ENCODE data around the gene RFNG.

DNA sequence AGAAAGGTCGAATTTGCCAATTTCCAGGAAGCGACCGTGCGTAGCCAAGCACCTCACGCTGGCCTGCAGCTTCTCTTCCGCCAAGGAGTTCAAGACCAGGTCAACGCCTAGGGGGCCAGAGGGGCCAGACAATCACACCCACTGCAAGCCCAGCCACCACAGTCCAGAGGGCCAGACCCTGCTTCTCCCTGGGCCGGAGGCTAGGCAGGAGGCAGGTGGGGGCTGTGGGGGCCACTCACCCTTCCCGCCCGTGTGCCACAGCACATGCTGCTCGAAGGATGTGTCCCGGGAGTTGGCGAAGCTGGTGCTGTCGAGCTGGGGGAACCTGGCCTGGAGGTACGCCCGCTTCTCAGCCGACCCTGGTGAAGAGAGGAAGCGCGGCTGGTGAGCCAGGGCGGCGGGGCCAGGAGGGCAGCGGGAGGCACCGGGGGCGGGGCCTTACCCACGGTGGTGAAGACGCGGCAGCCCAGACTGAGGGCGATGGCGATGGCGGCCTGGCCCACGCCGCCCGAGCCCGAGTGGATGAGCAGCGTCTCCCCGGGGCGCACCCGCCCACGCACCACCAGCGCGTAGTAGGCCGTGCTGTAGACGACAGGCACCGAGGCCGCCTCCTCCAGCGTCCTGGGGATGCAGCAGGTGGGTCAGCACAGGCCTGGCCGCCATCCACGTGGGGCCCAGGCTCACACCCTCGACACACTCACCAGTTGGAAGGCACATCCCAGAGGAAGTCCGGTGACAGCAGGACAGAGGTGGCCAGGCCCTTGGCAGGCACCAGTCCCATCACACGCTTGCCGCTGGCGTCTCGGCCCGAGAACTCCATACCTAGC lies 32.1 kb upstream of the RFNG start:
- TF ChIP-seq, protein P1, sequence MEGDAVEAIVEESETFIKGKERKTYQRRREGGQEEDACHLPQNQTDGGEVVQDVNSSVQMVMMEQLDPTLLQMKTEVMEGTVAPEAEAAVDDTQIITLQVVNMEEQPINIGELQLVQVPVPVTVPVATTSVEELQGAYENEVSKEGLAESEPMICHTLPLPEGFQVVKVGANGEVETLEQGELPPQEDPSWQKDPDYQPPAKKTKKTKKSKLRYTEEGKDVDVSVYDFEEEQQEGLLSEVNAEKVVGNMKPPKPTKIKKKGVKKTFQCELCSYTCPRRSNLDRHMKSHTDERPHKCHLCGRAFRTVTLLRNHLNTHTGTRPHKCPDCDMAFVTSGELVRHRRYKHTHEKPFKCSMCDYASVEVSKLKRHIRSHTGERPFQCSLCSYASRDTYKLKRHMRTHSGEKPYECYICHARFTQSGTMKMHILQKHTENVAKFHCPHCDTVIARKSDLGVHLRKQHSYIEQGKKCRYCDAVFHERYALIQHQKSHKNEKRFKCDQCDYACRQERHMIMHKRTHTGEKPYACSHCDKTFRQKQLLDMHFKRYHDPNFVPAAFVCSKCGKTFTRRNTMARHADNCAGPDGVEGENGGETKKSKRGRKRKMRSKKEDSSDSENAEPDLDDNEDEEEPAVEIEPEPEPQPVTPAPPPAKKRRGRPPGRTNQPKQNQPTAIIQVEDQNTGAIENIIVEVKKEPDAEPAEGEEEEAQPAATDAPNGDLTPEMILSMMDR (IDR thresholded peaks at IDR 0.05) = no peak
- TF ChIP-seq POLR2A (IDR thresholded peaks at IDR 0.05) = no peak

All from thyroid gland (tissue), 4 donors.